Measurements from ENCODE around the gene PLCH1. TPM values are rescaled to one million over a fixed set of nuclear protein-coding genes. Genes with fewer than 3 reads are reported as not detected.

PLCH1 gene
- total and polyA plus RNA-seq, 2 experiments from 2014 or later = 8.1 to 25.3 TPM

DNA sequence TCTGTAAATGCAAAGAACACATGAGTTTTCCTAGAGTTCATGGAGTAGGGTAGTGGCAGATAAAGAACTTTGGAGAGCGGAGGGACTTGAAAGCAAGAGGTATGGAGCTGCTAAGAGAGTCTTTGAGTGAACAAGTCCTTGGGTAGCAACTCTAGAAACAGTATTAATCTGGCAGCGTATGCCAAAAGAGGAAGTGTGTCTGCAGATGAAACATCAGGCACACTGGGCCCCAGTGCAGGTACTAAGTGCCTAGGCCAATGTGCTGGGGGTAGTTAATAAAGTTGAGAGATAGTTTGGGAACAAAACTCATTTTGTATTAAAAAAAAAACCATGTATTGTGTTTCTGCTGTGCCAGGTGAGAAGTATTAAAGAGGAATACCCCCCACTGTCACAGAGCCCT lies 228.4 kb downstream of the PLCH1 start:
- H3K4me1 ChIP-seq (ENCODE audit: insufficient read depth) = peaks cover 9% of the 10 kb centered on the region
- H3K9me2 ChIP-seq (ENCODE audit: insufficient read depth) = peaks cover 3% of the 10 kb centered on the region; the same call in 1 of the 2 replicates
- Mint-ChIP-seq H3K27me3 (ENCODE audit: insufficient read depth, low read depth, poor library complexity) (no peaks in the 10 kb centered on the region), H3K9me3 (no peaks in the 10 kb centered on the region), H3K4me3 (no peak overlapping the region), H3K36me3 (ENCODE audit: low read depth) (peaks cover 28% of the 10 kb centered on the region), H3K4me1 (peaks cover 19% of the 10 kb centered on the region), H3K27ac (no peak overlapping the region)
- H3K79me2 ChIP-seq (replicated peaks; ENCODE audit: insufficient read depth) = no peaks in the 10 kb centered on the region
- no peak for DNase-seq (ENCODE audit: low spot score)
- H3K27me3 ChIP-seq (ENCODE audit: insufficient read depth) = no peaks in the 10 kb centered on the region
- no peak overlapping the region for H3K27ac ChIP-seq (ENCODE audit: low read depth)
- H4K20me1 ChIP-seq (replicated peaks; ENCODE audit: insufficient read depth) = no peaks in the 10 kb centered on the region
- H3K4me2 ChIP-seq = no peak overlapping the region
- no peak for ATAC-seq
- H2AFZ ChIP-seq = no peak overlapping the region
- H3F3A ChIP-seq (replicated peaks; ENCODE audit: low read depth) = no peaks in the 10 kb centered on the region
- H3K36me3 ChIP-seq (ENCODE audit: insufficient read depth) = no peaks in the 10 kb centered on the region
- no peak overlapping the region for H3K4me3 ChIP-seq
- no peak for TF ChIP-seq STAT1 (IDR thresholded peaks at IDR 0.05; ENCODE audit: unreplicated experiment)
- TF ChIP-seq NANOG (IDR thresholded peaks at IDR 0.05; ENCODE audit: borderline replicate concordance) = no peak
- TF ChIP-seq ZNF331 (CRISPR knock-in tag; IDR thresholded peaks at IDR 0.05; ENCODE audit: low read depth) = no peak
- TF ChIP-seq, protein P1, sequence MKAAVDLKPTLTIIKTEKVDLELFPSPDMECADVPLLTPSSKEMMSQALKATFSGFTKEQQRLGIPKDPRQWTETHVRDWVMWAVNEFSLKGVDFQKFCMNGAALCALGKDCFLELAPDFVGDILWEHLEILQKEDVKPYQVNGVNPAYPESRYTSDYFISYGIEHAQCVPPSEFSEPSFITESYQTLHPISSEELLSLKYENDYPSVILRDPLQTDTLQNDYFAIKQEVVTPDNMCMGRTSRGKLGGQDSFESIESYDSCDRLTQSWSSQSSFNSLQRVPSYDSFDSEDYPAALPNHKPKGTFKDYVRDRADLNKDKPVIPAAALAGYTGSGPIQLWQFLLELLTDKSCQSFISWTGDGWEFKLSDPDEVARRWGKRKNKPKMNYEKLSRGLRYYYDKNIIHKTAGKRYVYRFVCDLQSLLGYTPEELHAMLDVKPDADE (IDR thresholded peaks at IDR 0.05) = no peak
- TF ChIP-seq, protein P2, sequence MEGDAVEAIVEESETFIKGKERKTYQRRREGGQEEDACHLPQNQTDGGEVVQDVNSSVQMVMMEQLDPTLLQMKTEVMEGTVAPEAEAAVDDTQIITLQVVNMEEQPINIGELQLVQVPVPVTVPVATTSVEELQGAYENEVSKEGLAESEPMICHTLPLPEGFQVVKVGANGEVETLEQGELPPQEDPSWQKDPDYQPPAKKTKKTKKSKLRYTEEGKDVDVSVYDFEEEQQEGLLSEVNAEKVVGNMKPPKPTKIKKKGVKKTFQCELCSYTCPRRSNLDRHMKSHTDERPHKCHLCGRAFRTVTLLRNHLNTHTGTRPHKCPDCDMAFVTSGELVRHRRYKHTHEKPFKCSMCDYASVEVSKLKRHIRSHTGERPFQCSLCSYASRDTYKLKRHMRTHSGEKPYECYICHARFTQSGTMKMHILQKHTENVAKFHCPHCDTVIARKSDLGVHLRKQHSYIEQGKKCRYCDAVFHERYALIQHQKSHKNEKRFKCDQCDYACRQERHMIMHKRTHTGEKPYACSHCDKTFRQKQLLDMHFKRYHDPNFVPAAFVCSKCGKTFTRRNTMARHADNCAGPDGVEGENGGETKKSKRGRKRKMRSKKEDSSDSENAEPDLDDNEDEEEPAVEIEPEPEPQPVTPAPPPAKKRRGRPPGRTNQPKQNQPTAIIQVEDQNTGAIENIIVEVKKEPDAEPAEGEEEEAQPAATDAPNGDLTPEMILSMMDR (conservative IDR thresholded peaks at IDR 0.05; ENCODE audit: low read depth in 2 of 2) = no peak
- TF ChIP-seq EZH2 (IDR thresholded peaks at IDR 0.05; ENCODE audit: low read depth, unreplicated experiment) = no peak
- no peak for TF ChIP-seq REST (IDR thresholded peaks at IDR 0.05; ENCODE audit: unreplicated experiment)
- TF ChIP-seq ZNF114 (CRISPR knock-in tag; IDR thresholded peaks at IDR 0.05) = no peak

GRCh38 chr3:155512867-155513261 lies 232.0 kb downstream of the PLCH1 start:
- no peaks in the 10 kb centered on the region for H3K79me2 ChIP-seq (replicated peaks; ENCODE audit: insufficient read depth)
- Mint-ChIP-seq H3K4me1 (peaks cover 8% of the 10 kb centered on the region), H3K9me3 (no peaks in the 10 kb centered on the region), H3K4me3 (no peak overlapping the region), H3K27me3 (ENCODE audit: insufficient read depth, low read depth, poor library complexity) (no peaks in the 10 kb centered on the region), H3K36me3 (ENCODE audit: low read depth) (peaks cover 28% of the 10 kb centered on the region), H3K27ac (no peak overlapping the region)
- no peaks in the 10 kb centered on the region for H4K20me1 ChIP-seq (replicated peaks; ENCODE audit: insufficient read depth)
- no peak overlapping the region for H2AFZ ChIP-seq
- TF ChIP-seq ZNF331 (CRISPR knock-in tag; IDR thresholded peaks at IDR 0.05; ENCODE audit: low read depth) (no peak), EZH2 (IDR thresholded peaks at IDR 0.05; ENCODE audit: low read depth, unreplicated experiment) (no peak), EZH2phosphoT487 (IDR thresholded peaks at IDR 0.05; ENCODE audit: unreplicated experiment) (no peak), CREB1 (CRISPR knock-in tag; IDR thresholded peaks at IDR 0.05; ENCODE audit: low read depth) (no peak), REST (IDR thresholded peaks at IDR 0.05; ENCODE audit: unreplicated experiment) (no peak), JUNB (IDR thresholded peaks at IDR 0.05; ENCODE audit: unreplicated experiment) (no peak), ZNF114 (CRISPR knock-in tag; IDR thresholded peaks at IDR 0.05) (no peak)
- TF ChIP-seq, protein P1 (IDR thresholded peaks at IDR 0.05) = no peak
- H3K27ac ChIP-seq (ENCODE audit: low read depth) = no peak overlapping the region
- DNase-seq (ENCODE audit: low spot score) = no peak
- no peak for ATAC-seq
- H3K36me3 ChIP-seq (ENCODE audit: insufficient read depth) = no peaks in the 10 kb centered on the region
- no peaks in the 10 kb centered on the region for H3K27me3 ChIP-seq (ENCODE audit: insufficient read depth)
- H3K4me2 ChIP-seq = no peak overlapping the region
- peaks cover 3% of the 10 kb centered on the region; the same call in 1 of the 2 replicates for H3K9me2 ChIP-seq (ENCODE audit: insufficient read depth)
- no peaks in the 10 kb centered on the region for H3F3A ChIP-seq (replicated peaks; ENCODE audit: low read depth)
- peaks cover 9% of the 10 kb centered on the region for H3K4me1 ChIP-seq (ENCODE audit: insufficient read depth)
- H3K4me3 ChIP-seq = no peak overlapping the region
